Erythroblast (primary cell): Measurements from ENCODE around the gene KLF2.

Experiments used
- GATA1 ChIP-seq: IDR thresholded peaks from 2 replicates; pipeline ENCODE4 v1.6.1; 2011; ENCODE audit warnings: low read depth, mild to moderate bottlenecking, control low read depth, low read length, moderate library complexity
- POLR2A ChIP-seq: IDR thresholded peaks from 2 replicates; pipeline ENCODE4 v1.6.1; 2011; ENCODE audit warnings: mild to moderate bottlenecking, low read length

- TF ChIP-seq POLR2A (no peak), GATA1 (no peak)
These were observed 51.2 kb downstream of the KLF2 start for GRCh38 chr19:16375936-16376185.
